CD14-positive monocyte (primary cell): Measurements from ENCODE around the gene TGFB3. TPM values are rescaled to one million over a fixed set of nuclear protein-coding genes. Genes with fewer than 3 reads are reported as not detected.

ENCODE experiments used
- DNase-seq, 3 donors: peaks; one replicate each; pipeline ENCODE4 v3.0.0-alpha.2; 2011 to 2022
- H2AFZ ChIP-seq: 2 replicates; pipeline ENCODE4 v1.6.0; 2012; ENCODE audit warnings: mild to moderate bottlenecking, low read depth, low read length, inconsistent platforms; ENCODE audit not compliant: insufficient read depth, poor library complexity, severe bottlenecking
- H3K27ac ChIP-seq, 2 donors: 1 replicate in 1 of 2; 2 replicates in 1 of 2; pipeline ENCODE4 v1.5.1; 2012 to 2013; ENCODE audit warnings: low read length in 2 of 2, control low read depth in 1 of 2, inconsistent platforms in 1 of 2, low read depth in 1 of 2, mild to moderate bottlenecking in 1 of 2
- H3K27me3 ChIP-seq, 2 donors: one replicate each; pipeline versions ENCODE4 v1.6.0 to v1.6.1; 2011 to 2013; ENCODE audit warnings: low read length in 2 of 2; ENCODE audit not compliant: control insufficient read depth in 2 of 2, insufficient read depth in 2 of 2
- H3K36me3 ChIP-seq, 2 donors: replicated peaks in 1 of 2; 1 replicate in 1 of 2; 2 replicates in 1 of 2; pipeline versions ENCODE4 v1.5.1 to v1.6.1; 2012 to 2013; ENCODE audit warnings: low read length in 2 of 2, control low read depth in 1 of 2, inconsistent platforms in 1 of 2, mild to moderate bottlenecking in 1 of 2; ENCODE audit not compliant: insufficient read depth in 2 of 2, control insufficient read depth in 1 of 2
- H3K4me1 ChIP-seq, 2 donors: 1 replicate in 1 of 2; 2 replicates in 1 of 2; pipeline versions ENCODE4 v1.5.1 to v1.6.1; 2012 to 2013; ENCODE audit warnings: low read length in 2 of 2, control low read depth in 1 of 2, inconsistent platforms in 1 of 2, mild to moderate bottlenecking in 1 of 2, moderate library complexity in 1 of 2; ENCODE audit not compliant: insufficient read depth in 2 of 2, control insufficient read depth in 1 of 2
- H3K4me2 ChIP-seq: replicated peaks from 2 replicates; pipeline ENCODE3; 2012; ENCODE audit warnings: low read length, moderate library complexity, mild to moderate bottlenecking; ENCODE audit not compliant: poor library complexity, severe bottlenecking; ENCODE audit errors: extremely low read depth
- H3K4me3 ChIP-seq, 3 experiments: fragments of 200-600 bp in 1 of 3; sonication (generic) in 1 of 3; replicated peaks in 1 of 3; 1 replicate in 2 of 3; 2 replicates in 1 of 3; pipeline ENCODE4 v1.5.1; 2011 to 2013; ENCODE audit warnings: low read length in 3 of 3, mild to moderate bottlenecking in 3 of 3, control low read depth in 2 of 3, low read depth in 2 of 3, inconsistent platforms in 1 of 3, moderate library complexity in 1 of 3
- H3K79me2 ChIP-seq: 2 replicates; pipeline ENCODE4 v1.6.0; 2012; ENCODE audit warnings: mild to moderate bottlenecking, control low read depth, inconsistent platforms, low read length, moderate library complexity; ENCODE audit not compliant: insufficient read depth
- H3K9ac ChIP-seq: 2 replicates; pipeline ENCODE4 v1.6.0; 2017; ENCODE audit warnings: low read length, mild to moderate bottlenecking; ENCODE audit not compliant: insufficient read depth, poor library complexity, severe bottlenecking
- H3K9me3 ChIP-seq, 2 donors: replicated peaks in 1 of 2; 1 replicate in 1 of 2; 2 replicates in 1 of 2; pipeline versions ENCODE4 v1.5.1 to v1.6.1; 2012 to 2013; ENCODE audit warnings: low read length in 2 of 2, control low read depth in 1 of 2; ENCODE audit not compliant: control insufficient read depth in 1 of 2, insufficient read depth in 1 of 2
- H4K20me1 ChIP-seq: 2 replicates; pipeline ENCODE4 v1.6.0; 2012; ENCODE audit warnings: mild to moderate bottlenecking, low read length, control low read depth, moderate library complexity; ENCODE audit not compliant: insufficient read depth
- H3K27ac Mint-ChIP-seq, 7 donors: one replicate each; pipeline ENCODE4 v1.8.0; 2020; ENCODE audit warnings: mild to moderate bottlenecking in 7 of 7, mixed read lengths in 7 of 7, moderate library complexity in 6 of 7, inconsistent platforms in 2 of 7
- H3K27me3 Mint-ChIP-seq, 3 donors: one replicate each; pipeline ENCODE4 v1.8.0; 2021 to 2022; ENCODE audit warnings: low read depth in 3 of 3, mild to moderate bottlenecking in 3 of 3, mixed read lengths in 3 of 3, moderate library complexity in 3 of 3, inconsistent platforms in 1 of 3
- H3K36me3 Mint-ChIP-seq, 2 donors: one replicate each; pipeline ENCODE4 v1.8.0; 2020; ENCODE audit warnings: mixed read lengths in 2 of 2, inconsistent platforms in 1 of 2, mild to moderate bottlenecking in 1 of 2
- H3K4me1 Mint-ChIP-seq: one replicate; pipeline ENCODE4 v1.8.0; 2020; ENCODE audit warnings: mild to moderate bottlenecking, mixed read lengths
- H3K4me3 Mint-ChIP-seq, 2 donors: one replicate each; pipeline ENCODE4 v1.8.0; 2020; ENCODE audit warnings: mild to moderate bottlenecking in 2 of 2, mixed read lengths in 2 of 2, moderate library complexity in 1 of 2
- H3K9me3 Mint-ChIP-seq, 7 donors: one replicate each; pipeline ENCODE4 v1.8.0; 2020 to 2022; ENCODE audit warnings: mixed read lengths in 7 of 7, mild to moderate bottlenecking in 6 of 7, moderate library complexity in 6 of 7, inconsistent platforms in 2 of 7
- WGBS: methylation state at CpG from one replicate; pipeline ENCODE4 v1.1.5; 2013; ENCODE audit warnings: missing lambda C conversion rate; ENCODE audit not compliant: insufficient coverage; 5-methylcytosine and 5-hydroxymethylcytosine counted together
- intact Hi-C, 2 donors: fragments of 100-400 bp; cut with micrococcal nuclease; formaldehyde crosslinking; loops; one replicate each; pipeline versions ENCODE4 v1.15.0 to v1.15.1; 2023
- polyA plus RNA-seq, 3 donors: library from polyadenylated mRNA; depleted of rRNA in 1 of 3; unstranded in 2 of 3; stranded (reverse) in 1 of 3; fragments of 300-500 nt in 2 of 3; fragments of >200 nt in 1 of 3; fragmentation: Illumina TruSeq in 2 of 3; gene quantifications; 1 replicate in 2 of 3; 2 replicates in 1 of 3; pipeline ENCODE4 v1.2.3, GENCODE V29; 2012 to 2021
- TF ChIP-seq, protein P1 (sequence below): fragments of 200-600 bp; IDR thresholded peaks from one replicate; pipeline ENCODE4 v1.8.0; 2022; ENCODE audit warnings: antibody characterized with exemption, mild to moderate bottlenecking

Gene TGFB3
- polyA plus RNA-seq, 3 donors: 0.07 to 1.8 TPM; not detected in 1

DNA sequence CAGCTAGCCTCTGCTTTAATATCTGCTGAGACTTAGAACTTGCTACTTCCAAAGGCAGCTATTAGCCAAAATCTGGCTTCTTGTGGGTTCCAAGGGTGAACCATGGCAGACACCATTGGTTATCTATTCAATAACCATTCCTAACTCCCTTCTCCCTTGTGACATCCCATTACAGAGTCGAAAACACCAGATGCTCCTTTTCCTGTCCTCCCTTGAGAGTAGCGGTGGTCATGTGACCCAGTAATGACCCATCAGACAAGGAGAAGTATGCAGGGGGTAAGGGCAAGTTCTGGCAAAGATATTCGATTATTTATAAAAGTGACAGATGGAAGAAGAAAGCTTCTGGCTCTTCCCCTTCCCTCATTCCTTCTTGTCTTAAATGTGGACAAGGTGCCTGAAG is 20.1 kb downstream of the TGFB3 start:
- H3K36me3 ChIP-seq: no peaks in the 10 kb centered on the region
- Mint-ChIP-seq H3K27ac (no peak overlapping the region), H3K27me3 (peaks cover 0 to 2% (median 0%) of the 10 kb centered on the region in 3 donors), H3K9me3 (no peaks in the 10 kb centered on the region), H3K36me3 (peaks cover 0 to 4% of the 10 kb centered on the region in 2 donors), H3K4me1 (no peaks in the 10 kb centered on the region), H3K4me3 (no peak overlapping the region)
- no peaks in the 10 kb centered on the region for H3K79me2 ChIP-seq
- H3K9me3 ChIP-seq: no peaks in the 10 kb centered on the region
- H3K27me3 ChIP-seq: no peaks in the 10 kb centered on the region
- no peak for DNase-seq
- no peaks in the 10 kb centered on the region for H3K4me1 ChIP-seq
- H3K4me3 ChIP-seq: no peak overlapping the region
- TF ChIP-seq, protein P1, sequence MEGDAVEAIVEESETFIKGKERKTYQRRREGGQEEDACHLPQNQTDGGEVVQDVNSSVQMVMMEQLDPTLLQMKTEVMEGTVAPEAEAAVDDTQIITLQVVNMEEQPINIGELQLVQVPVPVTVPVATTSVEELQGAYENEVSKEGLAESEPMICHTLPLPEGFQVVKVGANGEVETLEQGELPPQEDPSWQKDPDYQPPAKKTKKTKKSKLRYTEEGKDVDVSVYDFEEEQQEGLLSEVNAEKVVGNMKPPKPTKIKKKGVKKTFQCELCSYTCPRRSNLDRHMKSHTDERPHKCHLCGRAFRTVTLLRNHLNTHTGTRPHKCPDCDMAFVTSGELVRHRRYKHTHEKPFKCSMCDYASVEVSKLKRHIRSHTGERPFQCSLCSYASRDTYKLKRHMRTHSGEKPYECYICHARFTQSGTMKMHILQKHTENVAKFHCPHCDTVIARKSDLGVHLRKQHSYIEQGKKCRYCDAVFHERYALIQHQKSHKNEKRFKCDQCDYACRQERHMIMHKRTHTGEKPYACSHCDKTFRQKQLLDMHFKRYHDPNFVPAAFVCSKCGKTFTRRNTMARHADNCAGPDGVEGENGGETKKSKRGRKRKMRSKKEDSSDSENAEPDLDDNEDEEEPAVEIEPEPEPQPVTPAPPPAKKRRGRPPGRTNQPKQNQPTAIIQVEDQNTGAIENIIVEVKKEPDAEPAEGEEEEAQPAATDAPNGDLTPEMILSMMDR: no peak
- H3K4me2 ChIP-seq: no peak overlapping the region
- no peaks in the 10 kb centered on the region for H4K20me1 ChIP-seq
- H3K27ac ChIP-seq: no peak overlapping the region
- H3K9ac ChIP-seq: no peak overlapping the region
- no CpG with 5 or more reads among the region's 3 CpGs for WGBS
- intact Hi-C loops: no loop called here
- H2AFZ ChIP-seq: no peak overlapping the region

DNA sequence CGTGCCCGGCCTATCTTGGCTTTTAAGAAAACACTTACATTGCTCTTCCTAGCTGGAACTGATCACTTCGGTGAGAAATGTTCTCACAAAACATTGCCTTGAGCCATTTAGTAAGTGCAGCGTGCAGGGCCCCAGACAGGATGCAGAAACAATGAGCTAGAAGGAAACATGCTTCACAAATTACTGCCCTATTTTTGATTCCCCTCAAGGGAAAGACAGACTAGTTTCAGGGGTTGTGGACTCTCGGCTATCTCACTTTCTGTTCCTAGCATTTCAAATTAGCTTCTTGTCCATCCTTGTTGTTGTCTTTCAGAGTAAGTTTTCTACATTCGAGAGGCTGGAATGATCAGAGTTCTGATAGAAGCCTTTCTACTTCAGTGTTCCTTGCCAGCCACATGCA is 21.6 kb downstream of the TGFB3 start:
- Mint-ChIP-seq H3K27me3 (peaks cover 0 to 2% (median 0%) of the 10 kb centered on the region in 3 donors), H3K4me1 (no peaks in the 10 kb centered on the region), H3K9me3 (no peaks in the 10 kb centered on the region), H3K27ac (no peak overlapping the region), H3K4me3 (no peak overlapping the region), H3K36me3 (peaks cover 0 to 2% of the 10 kb centered on the region in 2 donors)
- Histone ChIP-seq H3K27ac (no peak overlapping the region), H3K4me1 (no peaks in the 10 kb centered on the region), H3K4me2 (no peak overlapping the region), H3K79me2 (no peaks in the 10 kb centered on the region), H4K20me1 (no peaks in the 10 kb centered on the region), H2AFZ (no peak overlapping the region), H3K27me3 (no peaks in the 10 kb centered on the region), H3K4me3 (no peak overlapping the region), H3K9me3 (no peaks in the 10 kb centered on the region), H3K36me3 (no peaks in the 10 kb centered on the region), H3K9ac (no peak overlapping the region)
- no peak for DNase-seq
- TF ChIP-seq, protein P1: no peak
- 96% methylated on average over 4 of the region's 6 CpGs for whole genome bisulfite sequencing
- intact Hi-C loops: no loop called here
